Measurements from ENCODE around the gene DSCAM. TPM values are rescaled to one million over a fixed set of nuclear protein-coding genes. Genes with fewer than 3 reads are reported as not detected.
A peak's percentile ranks its signal among the peaks of the same experiment; 100 is the strongest.

Gene DSCAM
- total and polyA plus RNA-seq, 2 experiments from 2014 or later, result 0.07 TPM; not detected in 1

GRCh38 chr21:40070871-40071270 is 776.1 kb downstream of the DSCAM start:
- peaks cover 38% of the 10 kb centered on the region for H3K9me3 Mint-ChIP-seq
- Histone ChIP-seq H2AFZ (no peak overlapping the region), H3K27ac (ENCODE audit: low read depth) (no peak overlapping the region), H3K79me2 (replicated peaks; ENCODE audit: insufficient read depth) (no peaks in the 10 kb centered on the region), H3K4me2 (no peak overlapping the region), H3F3A (replicated peaks; ENCODE audit: low read depth) (no peaks in the 10 kb centered on the region), H4K20me1 (replicated peaks; ENCODE audit: insufficient read depth) (no peaks in the 10 kb centered on the region), H3K9me2 (ENCODE audit: insufficient read depth) (no peaks in the 10 kb centered on the region), H3K27me3 (ENCODE audit: insufficient read depth) (no peaks in the 10 kb centered on the region), H3K4me1 (ENCODE audit: insufficient read depth) (no peaks in the 10 kb centered on the region; the same call in 1 of the 2 replicates), H3K4me3 (no peak overlapping the region), H3K36me3 (ENCODE audit: insufficient read depth) (no peaks in the 10 kb centered on the region)
- TF ChIP-seq STAT1 (IDR thresholded peaks at IDR 0.05; ENCODE audit: unreplicated experiment) (no peak), POLR2AphosphoS5 (IDR thresholded peaks at IDR 0.05; ENCODE audit: low read depth) (no peak), EZH2 (IDR thresholded peaks at IDR 0.05; ENCODE audit: low read depth, unreplicated experiment) (no peak), CTCF (conservative IDR thresholded peaks at IDR 0.05; ENCODE audit: low read depth in 2 of 2) (no peak), REST (IDR thresholded peaks at IDR 0.05; ENCODE audit: unreplicated experiment) (no peak), ZNF114 (CRISPR knock-in tag; IDR thresholded peaks at IDR 0.05) (no peak)
- no peaks in the 10 kb centered on the region for H3K36me3 Mint-ChIP-seq (ENCODE audit: low read depth)
- no peak for ATAC-seq
- no peak overlapping the region for H3K27ac Mint-ChIP-seq
- no peak for DNase-seq (ENCODE audit: low spot score)
- peaks cover 8% of the 10 kb centered on the region for H3K27me3 Mint-ChIP-seq (ENCODE audit: insufficient read depth, low read depth, poor library complexity)
- no peak overlapping the region for H3K4me3 Mint-ChIP-seq
- peaks cover 5% of the 10 kb centered on the region for H3K4me1 Mint-ChIP-seq

DNA sequence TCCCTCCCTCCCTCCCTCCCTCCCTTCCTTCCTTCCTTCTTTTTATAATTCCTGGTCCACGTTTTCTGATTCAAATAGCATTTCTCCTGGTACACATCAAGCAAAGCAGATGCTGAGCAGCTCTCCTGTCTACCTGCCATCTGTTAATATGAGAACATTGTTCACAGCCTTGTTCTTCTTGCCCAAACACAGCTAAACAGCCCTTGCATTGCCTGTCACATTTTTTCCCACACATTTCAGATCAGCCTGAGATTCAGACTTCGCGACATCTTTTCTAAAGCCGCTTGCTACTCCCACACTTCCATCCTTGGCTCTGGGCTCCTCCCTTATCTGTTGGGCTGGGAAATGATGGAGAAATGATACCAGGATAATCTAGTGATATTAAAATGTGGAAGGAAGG is 779.2 kb downstream of the DSCAM start:
- H3K4me1 ChIP-seq (ENCODE audit: insufficient read depth), result no peaks in the 10 kb centered on the region; the same call in 1 of the 2 replicates
- H3K79me2 ChIP-seq (replicated peaks; ENCODE audit: insufficient read depth), result no peaks in the 10 kb centered on the region
- no peak for DNase-seq (ENCODE audit: low spot score)
- no peak overlapping the region for H3K4me3 ChIP-seq
- peaks cover 5% of the 10 kb centered on the region for H3K4me1 Mint-ChIP-seq
- peaks cover 25% of the 10 kb centered on the region for H3K9me3 Mint-ChIP-seq
- no peaks in the 10 kb centered on the region for H3K27me3 ChIP-seq (ENCODE audit: insufficient read depth)
- H3K27me3 Mint-ChIP-seq (ENCODE audit: insufficient read depth, low read depth, poor library complexity), result peaks cover 8% of the 10 kb centered on the region
- H3K4me3 Mint-ChIP-seq, result no peak overlapping the region
- H3K9me2 ChIP-seq (ENCODE audit: insufficient read depth), result 0 out of 2 replicates have a peak, but pooled peaks cover 3% of the 10 kb centered on the region
- H3F3A ChIP-seq (replicated peaks; ENCODE audit: low read depth), result no peaks in the 10 kb centered on the region
- no peak overlapping the region for H3K27ac ChIP-seq (ENCODE audit: low read depth)
- no peak for ATAC-seq
- H3K4me2 ChIP-seq, result no peak overlapping the region
- no peaks in the 10 kb centered on the region for H4K20me1 ChIP-seq (replicated peaks; ENCODE audit: insufficient read depth)
- H3K36me3 Mint-ChIP-seq (ENCODE audit: low read depth), result no peaks in the 10 kb centered on the region
- peak overlapping the region; percentile 74; the same call in 1 of the 2 replicates for H2AFZ ChIP-seq
- no peak overlapping the region for H3K27ac Mint-ChIP-seq
- H3K36me3 ChIP-seq (ENCODE audit: insufficient read depth), result no peaks in the 10 kb centered on the region
- TF ChIP-seq, protein P1, sequence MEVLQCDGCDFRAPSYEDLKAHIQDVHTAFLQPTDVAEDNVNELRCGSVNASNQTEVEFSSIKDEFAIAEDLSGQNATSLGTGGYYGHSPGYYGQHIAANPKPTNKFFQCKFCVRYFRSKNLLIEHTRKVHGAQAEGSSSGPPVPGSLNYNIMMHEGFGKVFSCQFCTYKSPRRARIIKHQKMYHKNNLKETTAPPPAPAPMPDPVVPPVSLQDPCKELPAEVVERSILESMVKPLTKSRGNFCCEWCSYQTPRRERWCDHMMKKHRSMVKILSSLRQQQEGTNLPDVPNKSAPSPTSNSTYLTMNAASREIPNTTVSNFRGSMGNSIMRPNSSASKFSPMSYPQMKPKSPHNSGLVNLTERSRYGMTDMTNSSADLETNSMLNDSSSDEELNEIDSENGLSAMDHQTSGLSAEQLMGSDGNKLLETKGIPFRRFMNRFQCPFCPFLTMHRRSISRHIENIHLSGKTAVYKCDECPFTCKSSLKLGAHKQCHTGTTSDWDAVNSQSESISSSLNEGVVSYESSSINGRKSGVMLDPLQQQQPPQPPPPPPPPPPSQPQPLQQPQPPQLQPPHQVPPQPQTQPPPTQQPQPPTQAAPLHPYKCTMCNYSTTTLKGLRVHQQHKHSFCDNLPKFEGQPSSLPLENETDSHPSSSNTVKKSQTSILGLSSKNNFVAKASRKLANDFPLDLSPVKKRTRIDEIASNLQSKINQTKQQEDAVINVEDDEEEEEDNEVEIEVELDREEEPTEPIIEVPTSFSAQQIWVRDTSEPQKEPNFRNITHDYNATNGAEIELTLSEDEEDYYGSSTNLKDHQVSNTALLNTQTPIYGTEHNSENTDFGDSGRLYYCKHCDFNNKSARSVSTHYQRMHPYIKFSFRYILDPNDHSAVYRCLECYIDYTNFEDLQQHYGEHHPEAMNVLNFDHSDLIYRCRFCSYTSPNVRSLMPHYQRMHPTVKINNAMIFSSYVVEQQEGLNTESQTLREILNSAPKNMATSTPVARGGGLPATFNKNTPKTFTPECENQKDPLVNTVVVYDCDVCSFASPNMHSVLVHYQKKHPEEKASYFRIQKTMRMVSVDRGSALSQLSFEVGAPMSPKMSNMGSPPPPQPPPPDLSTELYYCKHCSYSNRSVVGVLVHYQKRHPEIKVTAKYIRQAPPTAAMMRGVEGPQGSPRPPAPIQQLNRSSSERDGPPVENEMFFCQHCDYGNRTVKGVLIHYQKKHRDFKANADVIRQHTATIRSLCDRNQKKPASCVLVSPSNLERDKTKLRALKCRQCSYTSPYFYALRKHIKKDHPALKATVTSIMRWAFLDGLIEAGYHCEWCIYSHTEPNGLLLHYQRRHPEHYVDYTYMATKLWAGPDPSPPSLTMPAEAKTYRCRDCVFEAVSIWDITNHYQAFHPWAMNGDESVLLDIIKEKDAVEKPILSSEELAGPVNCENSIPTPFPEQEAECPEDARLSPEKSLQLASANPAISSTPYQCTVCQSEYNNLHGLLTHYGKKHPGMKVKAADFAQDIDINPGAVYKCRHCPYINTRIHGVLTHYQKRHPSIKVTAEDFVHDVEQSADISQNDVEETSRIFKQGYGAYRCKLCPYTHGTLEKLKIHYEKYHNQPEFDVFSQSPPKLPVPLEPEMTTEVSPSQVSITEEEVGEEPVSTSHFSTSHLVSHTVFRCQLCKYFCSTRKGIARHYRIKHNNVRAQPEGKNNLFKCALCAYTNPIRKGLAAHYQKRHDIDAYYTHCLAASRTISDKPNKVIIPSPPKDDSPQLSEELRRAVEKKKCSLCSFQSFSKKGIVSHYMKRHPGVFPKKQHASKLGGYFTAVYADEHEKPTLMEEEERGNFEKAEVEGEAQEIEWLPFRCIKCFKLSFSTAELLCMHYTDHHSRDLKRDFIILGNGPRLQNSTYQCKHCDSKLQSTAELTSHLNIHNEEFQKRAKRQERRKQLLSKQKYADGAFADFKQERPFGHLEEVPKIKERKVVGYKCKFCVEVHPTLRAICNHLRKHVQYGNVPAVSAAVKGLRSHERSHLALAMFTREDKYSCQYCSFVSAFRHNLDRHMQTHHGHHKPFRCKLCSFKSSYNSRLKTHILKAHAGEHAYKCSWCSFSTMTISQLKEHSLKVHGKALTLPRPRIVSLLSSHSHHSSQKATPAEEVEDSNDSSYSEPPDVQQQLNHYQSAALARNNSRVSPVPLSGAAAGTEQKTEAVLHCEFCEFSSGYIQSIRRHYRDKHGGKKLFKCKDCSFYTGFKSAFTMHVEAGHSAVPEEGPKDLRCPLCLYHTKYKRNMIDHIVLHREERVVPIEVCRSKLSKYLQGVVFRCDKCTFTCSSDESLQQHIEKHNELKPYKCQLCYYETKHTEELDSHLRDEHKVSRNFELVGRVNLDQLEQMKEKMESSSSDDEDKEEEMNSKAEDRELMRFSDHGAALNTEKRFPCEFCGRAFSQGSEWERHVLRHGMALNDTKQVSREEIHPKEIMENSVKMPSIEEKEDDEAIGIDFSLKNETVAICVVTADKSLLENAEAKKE (CRISPR knock-in tag; IDR thresholded peaks at IDR 0.05), result no peak
- no peak for TF ChIP-seq JUNB (IDR thresholded peaks at IDR 0.05; ENCODE audit: unreplicated experiment)
- no peak for TF ChIP-seq ETS1 (IDR thresholded peaks at IDR 0.05)

Measured in GM23338 (cell line).